ENCODE results near the gene TSEN2.

- TF ChIP-seq CTCF (IDR thresholded peaks at IDR 0.05; ENCODE audit: insufficient read depth, low read length, poor library complexity, severe bottlenecking) (no peak), EZH2phosphoT487 (conservative IDR thresholded peaks at IDR 0.05; ENCODE audit: low read length) (no peak)
Measured at GRCh38 chr3:12476238-12476897, 7.9 kb upstream of the TSEN2 start.
